ENCODE results near the gene KLRD1. TPM values are rescaled to one million over a fixed set of nuclear protein-coding genes. Genes with fewer than 3 reads are reported as not detected.
"Not testable (repeated sequence)": the region's sequence is repeated elsewhere in the genome, so short reads cannot be mapped to it uniquely, and the experiment has no call there.

Gene KLRD1
- polyA plus RNA-seq, 1 donor, result 2.6 TPM

DNA sequence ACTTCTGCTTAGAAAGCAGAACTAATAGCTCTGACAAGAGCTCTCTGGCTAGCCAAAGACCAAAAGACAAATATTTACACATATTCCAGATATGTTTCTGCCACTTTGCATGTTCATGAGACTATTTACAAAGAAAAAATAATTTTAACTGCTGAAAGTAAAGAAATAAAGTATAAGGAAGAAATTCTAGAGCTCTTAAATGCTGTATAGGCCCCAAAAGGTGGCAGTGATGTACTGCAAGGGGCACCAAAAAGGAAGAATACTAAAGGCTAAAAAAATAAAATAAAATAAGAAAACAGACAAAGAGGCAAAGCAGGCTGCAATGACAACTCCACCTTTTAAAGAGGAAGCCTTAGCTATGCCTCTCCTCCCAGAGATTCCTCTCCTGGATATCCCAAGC is 59.2 kb downstream of the KLRD1 start:
- no peak overlapping the region for H3K4me3 ChIP-seq (ENCODE audit: low read length)
- DNase-seq, result peak in 1 of 2 donors; percentile 26
- H3K27ac ChIP-seq (ENCODE audit: low read length), result peak overlapping the region; percentile 73
- H3K36me3 ChIP-seq (ENCODE audit: control insufficient read depth, insufficient read depth, low read length), result no peaks in the 10 kb centered on the region
- H3K9me3 ChIP-seq (ENCODE audit: control insufficient read depth, low read depth, low read length), result no peaks in the 10 kb centered on the region
- H3K27me3 ChIP-seq (ENCODE audit: control insufficient read depth, insufficient read depth, low read length), result no peaks in the 10 kb centered on the region
- H3K4me1 ChIP-seq (ENCODE audit: control insufficient read depth, insufficient read depth, low read length), result peaks cover 30% of the 10 kb centered on the region

DNA sequence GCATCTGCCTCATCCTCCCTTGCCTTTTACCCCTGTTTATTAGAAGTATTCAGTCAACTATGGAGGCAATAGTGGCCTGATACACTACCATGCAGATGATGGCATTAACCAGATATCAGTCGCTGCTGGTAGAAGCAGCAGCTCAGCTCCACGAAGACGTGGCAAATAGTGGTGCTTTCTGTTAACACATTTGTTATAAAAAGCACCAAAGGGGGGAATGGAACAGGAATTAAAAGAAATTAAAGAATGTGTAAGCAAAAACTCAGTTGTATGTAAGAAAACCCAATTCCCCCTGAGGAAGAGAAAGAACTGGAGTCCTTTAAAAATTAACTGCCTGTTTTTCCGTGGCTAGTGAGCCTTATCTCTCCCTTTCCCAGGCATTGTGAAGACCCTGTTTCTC is 60.0 kb downstream of the KLRD1 start:
- H3K4me1 ChIP-seq (ENCODE audit: control insufficient read depth, insufficient read depth, low read length), result peaks cover 28% of the 10 kb centered on the region
- not testable (repeated sequence) for H3K4me3 ChIP-seq (ENCODE audit: low read length); H3K9me3 ChIP-seq (ENCODE audit: control insufficient read depth, low read depth, low read length); H3K27ac ChIP-seq (ENCODE audit: low read length); H3K27me3 ChIP-seq (ENCODE audit: control insufficient read depth, insufficient read depth, low read length); DNase-seq; H3K36me3 ChIP-seq (ENCODE audit: control insufficient read depth, insufficient read depth, low read length)
- 70% methylated on average over 2 of the region's 4 CpGs for WGBS (ENCODE audit: insufficient coverage, low lambda C conversion rate)

DNA sequence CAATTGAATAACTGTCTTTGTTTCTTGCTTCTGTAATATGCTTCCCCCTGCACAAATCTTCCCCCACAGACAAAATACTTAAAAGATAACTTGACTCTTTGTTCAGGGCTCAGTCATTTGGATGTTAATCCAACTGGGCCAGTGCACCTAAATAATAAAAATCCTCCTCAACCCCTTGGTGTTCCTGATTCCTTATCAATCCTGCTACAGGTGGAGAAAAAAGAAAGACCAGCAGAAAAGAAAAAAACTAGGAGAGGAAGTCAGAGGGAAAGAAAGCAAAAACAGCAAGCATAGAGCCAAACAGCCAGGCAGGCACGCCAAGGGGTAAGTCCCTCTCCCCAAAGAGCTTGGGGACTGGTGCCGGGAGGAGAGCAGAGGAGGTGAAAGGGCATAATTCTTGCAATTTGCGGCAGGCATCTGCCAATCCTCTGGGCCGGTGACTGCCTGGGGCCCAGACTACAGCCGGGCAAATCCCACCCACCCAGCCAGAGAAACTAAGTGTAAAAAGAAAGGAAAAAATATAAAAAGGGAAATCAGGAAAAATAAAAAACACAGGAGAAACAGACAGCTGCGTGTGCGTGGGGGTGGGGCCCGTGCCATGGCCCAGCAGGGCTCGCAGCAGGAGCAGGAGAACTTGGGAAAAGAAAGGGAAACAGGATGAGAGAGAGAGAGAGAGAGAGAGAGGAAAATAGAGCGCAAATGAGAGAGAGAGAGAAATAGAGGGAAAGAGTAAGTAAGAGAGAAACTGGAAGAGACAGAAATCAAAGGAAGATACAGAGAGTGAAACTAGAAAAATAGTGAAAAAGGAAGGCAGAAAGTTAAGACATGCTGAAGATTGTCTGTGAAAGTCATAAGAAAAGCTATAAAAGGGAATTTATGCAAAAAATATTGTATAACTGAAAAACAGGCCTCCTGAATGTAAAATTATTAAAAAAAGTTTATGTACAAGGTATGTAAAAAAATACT is 60.8 kb downstream of the KLRD1 start:
- Histone ChIP-seq H3K9me3 (ENCODE audit: control insufficient read depth, low read depth, low read length) (no peaks in the 10 kb centered on the region), H3K4me1 (ENCODE audit: control insufficient read depth, insufficient read depth, low read length) (peaks cover 24% of the 10 kb centered on the region), H3K36me3 (ENCODE audit: control insufficient read depth, insufficient read depth, low read length) (no peaks in the 10 kb centered on the region), H3K4me3 (ENCODE audit: low read length) (no peak overlapping the region), H3K27ac (ENCODE audit: low read length) (no peak overlapping the region), H3K27me3 (ENCODE audit: control insufficient read depth, insufficient read depth, low read length) (no peaks in the 10 kb centered on the region)
- DNase-seq, result no peak
- WGBS (ENCODE audit: insufficient coverage, low lambda C conversion rate), result 86% methylated on average over 5 of the region's 10 CpGs

DNA sequence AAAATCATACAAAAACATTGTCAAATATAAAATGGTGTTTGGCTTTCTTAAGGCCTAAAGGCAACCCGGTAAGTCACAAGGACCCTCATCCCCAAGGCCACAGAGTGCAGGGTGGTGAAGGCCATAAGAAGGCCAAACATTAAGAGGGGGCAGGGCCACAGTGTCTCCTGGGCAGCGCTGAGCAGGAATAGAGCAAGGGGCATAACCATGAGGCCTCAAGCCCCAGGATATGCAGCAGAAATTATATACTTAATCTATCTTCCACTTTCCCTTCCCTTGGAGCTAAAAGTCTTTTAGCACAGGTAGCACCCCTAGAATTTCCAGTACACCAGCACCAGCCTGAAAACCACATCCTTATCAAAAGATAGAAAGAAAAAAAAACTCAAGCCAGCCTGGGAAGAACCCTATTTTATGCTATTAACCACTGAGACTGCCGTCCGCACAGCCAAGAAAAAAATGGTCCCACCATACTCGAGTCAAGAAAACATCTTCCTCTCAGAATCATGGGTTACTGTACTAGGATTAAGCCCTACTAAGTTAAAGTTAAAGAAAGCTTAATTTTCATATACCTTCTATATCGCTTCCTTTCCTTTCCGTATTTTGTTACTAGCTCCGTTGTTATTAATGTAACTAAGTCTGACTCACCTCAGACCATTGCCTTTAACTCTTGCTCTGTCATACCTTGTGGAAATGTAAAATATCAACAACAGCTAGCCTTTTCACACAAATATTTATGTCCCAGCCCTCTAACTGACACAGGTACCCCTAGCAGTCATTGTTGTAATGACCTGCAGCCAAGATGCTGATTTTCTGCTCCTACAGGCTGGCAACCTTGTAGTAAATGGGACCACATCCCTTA is 62.1 kb downstream of the KLRD1 start:
- Histone ChIP-seq H3K4me1 (ENCODE audit: control insufficient read depth, insufficient read depth, low read length) (peaks cover 19% of the 10 kb centered on the region), H3K27me3 (ENCODE audit: control insufficient read depth, insufficient read depth, low read length) (no peaks in the 10 kb centered on the region), H3K27ac (ENCODE audit: low read length) (no peak overlapping the region), H3K4me3 (ENCODE audit: low read length) (no peak overlapping the region), H3K36me3 (ENCODE audit: control insufficient read depth, insufficient read depth, low read length) (no peaks in the 10 kb centered on the region), H3K9me3 (ENCODE audit: control insufficient read depth, low read depth, low read length) (no peaks in the 10 kb centered on the region)
- WGBS (ENCODE audit: insufficient coverage, low lambda C conversion rate), result 92% methylated on average over 3 of the region's 8 CpGs
- no peak for DNase-seq

DNA sequence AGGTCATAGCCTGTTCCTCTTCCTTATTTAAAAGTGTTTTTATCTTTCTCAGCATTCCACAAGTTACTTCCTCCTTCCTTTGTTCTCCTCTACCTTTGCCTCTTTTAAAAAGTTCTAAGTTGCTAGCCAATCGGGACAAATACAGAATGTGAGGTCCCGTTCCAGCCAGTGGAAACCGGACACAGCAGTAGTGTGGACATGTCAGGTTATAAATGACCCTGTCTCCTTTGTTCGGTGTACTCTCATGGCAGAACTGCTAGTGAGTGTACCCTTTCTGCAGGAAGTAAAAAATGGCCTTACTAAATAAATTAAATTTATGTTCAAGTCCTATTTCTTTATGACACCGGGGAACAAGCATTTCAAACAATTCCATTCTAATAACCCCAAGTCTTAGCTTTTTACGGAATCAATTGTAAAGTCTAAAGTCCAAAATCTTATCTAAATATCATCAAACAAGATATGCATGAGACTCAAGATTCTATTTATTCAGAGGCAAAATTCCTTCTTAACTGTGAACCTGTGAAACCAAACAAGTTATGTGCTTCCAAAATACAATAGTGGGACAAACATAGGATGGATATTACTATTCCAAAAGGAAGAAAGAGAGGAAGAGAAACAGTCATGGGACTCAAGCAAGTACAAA is 64.3 kb downstream of the KLRD1 start:
- H3K4me3 ChIP-seq (ENCODE audit: low read length); DNase-seq; H3K27me3 ChIP-seq (ENCODE audit: control insufficient read depth, insufficient read depth, low read length); H3K4me1 ChIP-seq (ENCODE audit: control insufficient read depth, insufficient read depth, low read length); H3K36me3 ChIP-seq (ENCODE audit: control insufficient read depth, insufficient read depth, low read length); H3K9me3 ChIP-seq (ENCODE audit: control insufficient read depth, low read depth, low read length): not testable (repeated sequence)
- WGBS (ENCODE audit: insufficient coverage, low lambda C conversion rate), result no CpG with 5 or more reads among the region's 6 CpGs
- peak overlapping the region; percentile 31 for H3K27ac ChIP-seq (ENCODE audit: low read length)

DNA sequence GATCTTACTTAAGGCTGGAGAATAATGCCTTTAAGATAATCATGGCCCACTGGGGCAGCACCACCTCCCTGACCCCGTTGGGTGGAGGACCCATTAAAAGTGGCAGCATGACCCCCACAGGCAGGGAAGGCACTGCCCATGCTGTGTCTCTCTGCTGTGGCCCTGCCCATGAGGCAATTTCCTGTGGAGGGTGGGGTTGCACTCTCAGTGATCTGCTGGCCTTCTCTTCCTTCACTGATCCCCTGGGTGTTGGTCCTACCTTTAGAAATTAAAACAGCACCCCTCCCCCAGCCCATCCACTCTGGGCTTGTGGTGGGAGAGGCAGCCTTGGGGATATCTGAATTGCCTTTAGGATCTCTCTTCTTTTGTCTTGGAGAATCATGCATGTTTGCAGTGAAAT is 64.9 kb downstream of the KLRD1 start:
- Histone ChIP-seq H3K9me3 (ENCODE audit: control insufficient read depth, low read depth, low read length) (no peaks in the 10 kb centered on the region), H3K4me3 (ENCODE audit: low read length) (no peak overlapping the region), H3K27ac (ENCODE audit: low read length) (peak overlapping the region; percentile 31), H3K27me3 (ENCODE audit: control insufficient read depth, insufficient read depth, low read length) (no peaks in the 10 kb centered on the region), H3K36me3 (ENCODE audit: control insufficient read depth, insufficient read depth, low read length) (no peaks in the 10 kb centered on the region), H3K4me1 (ENCODE audit: control insufficient read depth, insufficient read depth, low read length) (peaks cover 5% of the 10 kb centered on the region)
- WGBS (ENCODE audit: insufficient coverage, low lambda C conversion rate), result no CpG with 5 or more reads among the region's 1 CpG
- DNase-seq, result peak in 1 of 2 donors; percentile 35

DNA sequence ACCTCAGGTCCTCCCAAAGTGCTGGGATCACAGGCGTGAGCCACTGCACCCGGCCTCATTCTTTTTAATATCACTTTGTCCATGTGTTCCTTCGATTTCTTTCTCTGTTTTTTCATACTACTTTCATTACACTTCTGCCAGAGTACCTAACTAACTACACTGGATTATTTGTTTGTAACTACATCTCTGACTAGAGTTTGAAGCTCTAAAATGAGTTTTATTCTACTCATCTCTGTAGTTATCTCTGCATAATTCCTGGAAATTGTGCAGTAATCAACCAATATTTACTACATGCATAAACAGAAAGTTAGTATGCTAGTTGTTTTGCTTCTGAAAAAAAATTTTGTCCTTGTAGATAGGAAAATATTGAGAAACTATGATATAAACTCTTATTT is 67.0 kb downstream of the KLRD1 start:
- no peaks in the 10 kb centered on the region for H3K27me3 ChIP-seq (ENCODE audit: control insufficient read depth, insufficient read depth, low read length)
- H3K9me3 ChIP-seq (ENCODE audit: control insufficient read depth, low read depth, low read length), result no peaks in the 10 kb centered on the region
- H3K4me1 ChIP-seq (ENCODE audit: control insufficient read depth, insufficient read depth, low read length), result peaks cover 5% of the 10 kb centered on the region
- H3K27ac ChIP-seq (ENCODE audit: low read length), result no peak overlapping the region
- 100% methylated on average over 2 of the region's 3 CpGs for WGBS (ENCODE audit: insufficient coverage, low lambda C conversion rate)
- no peaks in the 10 kb centered on the region for H3K36me3 ChIP-seq (ENCODE audit: control insufficient read depth, insufficient read depth, low read length)
- no peak overlapping the region for H3K4me3 ChIP-seq (ENCODE audit: low read length)
- DNase-seq, result no peak

DNA sequence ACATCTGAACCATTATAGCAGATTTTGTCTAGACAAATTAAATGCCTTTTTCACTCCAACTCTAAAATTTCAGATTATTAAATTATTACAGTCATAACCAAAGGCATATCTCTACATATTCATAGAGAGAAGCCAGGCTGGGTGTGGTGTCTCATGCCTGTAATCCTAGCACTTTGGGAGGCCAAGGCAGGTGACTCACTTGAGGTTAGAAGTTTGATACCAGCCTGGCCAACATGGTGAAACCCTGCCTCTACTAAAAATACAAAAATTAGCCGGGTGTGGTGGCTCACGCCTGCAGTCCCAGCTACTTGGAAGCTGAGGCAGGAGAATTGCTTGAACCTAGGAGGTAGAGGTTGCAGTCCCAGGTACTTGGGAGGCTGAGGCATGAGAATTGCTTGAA is 71.1 kb downstream of the KLRD1 start:
- H3K9me3 ChIP-seq (ENCODE audit: control insufficient read depth, low read depth, low read length); H3K4me1 ChIP-seq (ENCODE audit: control insufficient read depth, insufficient read depth, low read length); H3K36me3 ChIP-seq (ENCODE audit: control insufficient read depth, insufficient read depth, low read length); H3K4me3 ChIP-seq (ENCODE audit: low read length); H3K27me3 ChIP-seq (ENCODE audit: control insufficient read depth, insufficient read depth, low read length); DNase-seq; H3K27ac ChIP-seq (ENCODE audit: low read length): not testable (repeated sequence)
- no CpG with 5 or more reads among the region's 2 CpGs for WGBS (ENCODE audit: insufficient coverage, low lambda C conversion rate)
